IMR-90 (cell line): ENCODE results near the gene TIMP1. TPM values are rescaled to one million over a fixed set of nuclear protein-coding genes. Genes with fewer than 3 reads are reported as not detected.

Experiments used
- ATAC-seq: fragments of 200-7000 bp; cut with Tn5 transposase; 2 replicates; pipeline ENCODE4 v1.9.1; 2020; ENCODE audit warnings: low read depth, mild to moderate bottlenecking, moderate library complexity
- BruUV-seq: library from RNA; stranded (reverse); fragments of 400-500 nt; replicated peaks from 2 replicates; lab custom pipeline; 2021; lab: Mats Ljungman, UMichigan
- CTCF ChIA-PET: fragments of 300-600 bp; formaldehyde crosslinking; extraction: SDS; loops from one replicate; lab custom pipeline; 2021; ENCODE audit warnings: antibody characterized with exemption; lab: Yijun Ruan, JAX
- POLR2A ChIA-PET: fragments of 300-600 bp; sonication (Branson Sonifier 250); formaldehyde crosslinking; loops from one replicate; lab custom pipeline; 2022; ENCODE audit warnings: antibody characterized with exemption; ENCODE audit not compliant: unreplicated experiment; lab: Charles Lee
- DNase-seq: peaks from one replicate; pipeline ENCODE4 v3.0.0; 2013
- H2AFZ ChIP-seq: replicated peaks from 2 replicates; pipeline ENCODE3; 2013; ENCODE audit warnings: low read length, mild to moderate bottlenecking; ENCODE audit not compliant: poor library complexity
- H2AK5ac ChIP-seq: 2 replicates; pipeline ENCODE4 v1.6.1; 2013; ENCODE audit warnings: low read depth, low read length, inconsistent platforms
- H2AK9ac ChIP-seq: replicated peaks from 2 replicates; pipeline ENCODE3; 2013; ENCODE audit warnings: mild to moderate bottlenecking, low read depth, low read length, moderate library complexity; ENCODE audit not compliant: poor library complexity
- H2BK120ac ChIP-seq: 2 replicates; pipeline ENCODE4 v1.6.1; 2013; ENCODE audit warnings: low read depth, low read length, inconsistent platforms
- H2BK15ac ChIP-seq: 3 replicates; pipeline ENCODE4 v1.6.1; 2013; ENCODE audit warnings: low read depth, low read length, inconsistent platforms
- H2BK20ac ChIP-seq: 2 replicates; pipeline ENCODE4 v1.6.1; 2013; ENCODE audit warnings: low read depth, mild to moderate bottlenecking, inconsistent platforms, low read length, moderate library complexity
- H2BK5ac ChIP-seq: 2 replicates; pipeline ENCODE4 v1.6.1; 2013; ENCODE audit warnings: mild to moderate bottlenecking, low read depth, low read length, inconsistent platforms; ENCODE audit not compliant: poor library complexity, severe bottlenecking
- H3K14ac ChIP-seq: replicated peaks from 2 replicates; pipeline ENCODE4 v1.6.1; 2013; ENCODE audit warnings: low read depth, low read length, inconsistent platforms
- H3K18ac ChIP-seq: 2 replicates; pipeline ENCODE4 v1.6.1; 2013; ENCODE audit warnings: low read depth, low read length, control low read depth
- H3K23ac ChIP-seq: 2 replicates; pipeline ENCODE4 v1.6.1; 2013; ENCODE audit warnings: low read depth, low read length, inconsistent platforms
- H3K27ac ChIP-seq: 2 replicates; pipeline ENCODE4 v1.5.1; 2013; ENCODE audit warnings: mild to moderate bottlenecking, control low read depth, low read length; ENCODE audit not compliant: insufficient read depth
- H3K27me3 ChIP-seq: 2 replicates; pipeline ENCODE4 v1.6.1; 2013; ENCODE audit warnings: low read length; ENCODE audit not compliant: control insufficient read depth, insufficient read depth
- H3K36me3 ChIP-seq: 2 replicates; pipeline ENCODE4 v1.6.1; 2013; ENCODE audit warnings: low read length, mixed read lengths; ENCODE audit not compliant: control insufficient read depth, insufficient read depth
- H3K4ac ChIP-seq: 2 replicates; pipeline ENCODE4 v1.6.1; 2013; ENCODE audit warnings: low read depth, low read length, inconsistent platforms
- H3K4me1 ChIP-seq: 2 replicates; pipeline ENCODE4 v1.6.1; 2013; ENCODE audit warnings: low read length, mixed read lengths; ENCODE audit not compliant: control insufficient read depth, insufficient read depth
- H3K4me2 ChIP-seq: 2 replicates; pipeline ENCODE4 v1.6.1; 2013; ENCODE audit warnings: low read depth, mild to moderate bottlenecking, control low read depth, low read length, moderate library complexity
- H3K4me3 ChIP-seq: 2 replicates; pipeline ENCODE4 v1.5.1; 2013; ENCODE audit warnings: low read depth, mild to moderate bottlenecking, control low read depth, low read length, moderate library complexity; ENCODE audit not compliant: insufficient read depth
- H3K56ac ChIP-seq: 2 replicates; pipeline ENCODE4 v1.6.1; 2013; ENCODE audit warnings: low read length, inconsistent platforms; ENCODE audit not compliant: insufficient read depth; ENCODE audit errors: extremely low read depth
- H3K79me1 ChIP-seq, 2 experiments: 2 replicates each; pipeline ENCODE4 v1.6.1; 2013; ENCODE audit warnings: low read length in 2 of 2, inconsistent platforms in 1 of 2, low read depth in 1 of 2
- H3K9ac ChIP-seq: 2 replicates; pipeline ENCODE4 v1.6.1; 2013; ENCODE audit warnings: low read depth, low read length, control low read depth
- H3K9me1 ChIP-seq: 2 replicates; pipeline ENCODE4 v1.6.1; 2013; ENCODE audit warnings: low read length, inconsistent platforms; ENCODE audit not compliant: insufficient read depth
- H3K9me3 ChIP-seq: 2 replicates; pipeline ENCODE4 v1.6.1; 2013; ENCODE audit warnings: low read length; ENCODE audit not compliant: control insufficient read depth, insufficient read depth
- H4K20me1 ChIP-seq: 2 replicates; pipeline ENCODE4 v1.6.1; 2013; ENCODE audit warnings: low read length, inconsistent platforms; ENCODE audit not compliant: insufficient read depth
- H4K5ac ChIP-seq: 2 replicates; pipeline ENCODE4 v1.6.1; 2013; ENCODE audit warnings: mild to moderate bottlenecking, low read depth, low read length, control low read depth
- H4K8ac ChIP-seq, 2 experiments: 2 replicates each; pipeline ENCODE4 v1.6.1; 2013; ENCODE audit warnings: low read depth in 2 of 2, low read length in 2 of 2, control low read depth in 1 of 2, inconsistent platforms in 1 of 2
- H4K91ac ChIP-seq: 2 replicates; pipeline ENCODE4 v1.6.1; 2013; ENCODE audit warnings: low read depth, low read length, inconsistent platforms; ENCODE audit not compliant: insufficient read depth
- BHLHE40 ChIP-seq: fragments of 150-350 bp; IDR thresholded peaks from 2 replicates; pipeline ENCODE4 v1.6.1; 2016; ENCODE audit warnings: mild to moderate bottlenecking, low read depth, low read length
- CEBPB ChIP-seq: IDR thresholded peaks from 2 replicates; pipeline ENCODE4 v1.6.1; 2012; ENCODE audit warnings: low read depth, low read length, improper control_type of control experiment
- CHD1 ChIP-seq: IDR thresholded peaks from 2 replicates; pipeline ENCODE4 v1.6.1; 2012; ENCODE audit warnings: low read depth, low read length, improper control_type of control experiment
- FOS ChIP-seq: fragments of 150-350 bp; IDR thresholded peaks from 2 replicates; pipeline ENCODE4 v1.6.1; 2016; ENCODE audit warnings: low read depth, low read length
- MAFK ChIP-seq: IDR thresholded peaks from 2 replicates; pipeline ENCODE4 v1.6.1; 2012; ENCODE audit warnings: low read depth, low read length, improper control_type of control experiment
- MAZ ChIP-seq: IDR thresholded peaks from 2 replicates; pipeline ENCODE4 v1.6.1; 2012; ENCODE audit warnings: low read depth, mild to moderate bottlenecking, low read length, improper control_type of control experiment, moderate library complexity, borderline replicate concordance
- MXI1 ChIP-seq: IDR thresholded peaks from 2 replicates; pipeline ENCODE4 v1.6.1; 2012; ENCODE audit warnings: low read depth, mild to moderate bottlenecking, low read length, moderate library complexity, borderline replicate concordance
- NFE2L2 ChIP-seq: fragments of 150-350 bp; IDR thresholded peaks from 2 replicates; pipeline ENCODE4 v1.6.1; 2016; ENCODE audit warnings: low read depth, mild to moderate bottlenecking, low read length
- POLR2A ChIP-seq: IDR thresholded peaks from 2 replicates; pipeline ENCODE4 v1.6.1; 2012; ENCODE audit warnings: mild to moderate bottlenecking, low read depth, low read length
- RAD21 ChIP-seq: IDR thresholded peaks from 2 replicates; pipeline ENCODE4 v1.6.1; 2012; ENCODE audit warnings: low read length, improper control_type of control experiment
- RCOR1 ChIP-seq: IDR thresholded peaks from 2 replicates; pipeline ENCODE4 v1.6.1; 2012; ENCODE audit warnings: mild to moderate bottlenecking, low read length, improper control_type of control experiment; ENCODE audit not compliant: insufficient replicate concordance
- RFX5 ChIP-seq: IDR thresholded peaks from 2 replicates; pipeline ENCODE4 v1.8.0; 2012; ENCODE audit warnings: low read depth, mild to moderate bottlenecking, low read length, moderate library complexity
- SMC3 ChIP-seq: fragments of 150-350 bp; IDR thresholded peaks from 2 replicates; pipeline ENCODE4 v1.6.1; 2016; ENCODE audit warnings: low read depth, mild to moderate bottlenecking, antibody characterized with exemption, low read length, moderate library complexity
- WGBS, 2 experiments: methylation state at CpG; one replicate each; pipeline versions ENCODE4 v1.1.5 to v1.1.7; 2013; ENCODE audit warnings: missing lambda C conversion rate in 2 of 2; ENCODE audit not compliant: insufficient read length in 1 of 2; ENCODE audit errors: extremely low coverage in 2 of 2; 5-methylcytosine and 5-hydroxymethylcytosine counted together
- dilution Hi-C: fragments of 300-500 bp; cut with HindIII; formaldehyde crosslinking; loops from one replicate; pipeline ENCODE4 v1.14.3; 2018; ENCODE audit warnings: low sequenced_read_pairs; ENCODE audit not compliant: unreplicated experiment
- in situ Hi-C: fragments of 300-500 bp; cut with MboI; formaldehyde crosslinking; loops from 3 replicates; pipeline ENCODE4 v1.14.3; 2019; ENCODE audit warnings: low sequenced_read_pairs, inconsistent platforms, mixed read lengths
- intact Hi-C: fragments of 100-400 bp; cut with micrococcal nuclease; formaldehyde crosslinking; loops from 2 replicates; pipeline ENCODE4 v1.10.0; 2022
- polyA plus RNA-seq, 3 experiments: library from polyadenylated mRNA; depleted of rRNA; stranded (reverse); fragments of >200 nt; gene quantifications; 2 replicates each; pipeline ENCODE4 v1.2.3, GENCODE V29; 2012; ENCODE audit warnings: low replicate concordance in 1 of 3
- total RNA-seq: library from RNA; depleted of rRNA; stranded (reverse); fragments of >200 nt; gene quantifications from 2 replicates; pipeline ENCODE4 v1.2.3, GENCODE V29; 2012
- TF ChIP-seq, protein P1 (sequence below): fragments of 150-350 bp; IDR thresholded peaks from 2 replicates; pipeline ENCODE4 v1.6.1; 2017; ENCODE audit warnings: mild to moderate bottlenecking, antibody characterized with exemption, low read length, low read depth
- TF ChIP-seq, protein P2 (sequence below): fragments of 150-350 bp; IDR thresholded peaks from 2 replicates; pipeline ENCODE4 v1.6.1; 2016; ENCODE audit warnings: low read depth, mild to moderate bottlenecking, low read length, moderate library complexity, borderline replicate concordance
- TF ChIP-seq, protein P3 (sequence below): conservative IDR thresholded peaks from 2 replicates; pipeline ENCODE4 v1.5.1; 2012; ENCODE audit warnings: mild to moderate bottlenecking, low read depth, low read length, improper control_type of control experiment

TIMP1 gene
- total and polyA plus RNA-seq, 2 of the 4 experiments (the other 2 are of a cell fraction) = 512 to 3,078 TPM

DNA sequence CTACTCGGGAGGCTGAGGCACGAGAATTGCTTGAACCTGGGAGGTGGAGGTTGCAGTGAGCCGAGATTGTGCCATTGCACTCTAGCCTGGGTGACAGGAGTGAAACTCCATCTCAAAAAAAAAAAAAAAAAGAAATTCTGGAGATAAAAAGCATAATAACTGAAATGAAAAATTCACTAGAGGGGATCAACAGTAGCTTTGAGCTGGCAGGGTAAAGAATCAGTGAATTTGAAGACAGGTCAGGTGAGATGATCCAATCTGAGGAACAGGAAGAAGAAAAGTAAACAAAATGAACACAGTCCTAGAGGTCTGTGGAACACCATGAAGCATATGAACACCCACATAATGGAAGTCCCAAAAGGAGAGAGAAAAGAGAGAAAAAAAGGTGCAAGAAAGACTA, 15.0 kb downstream of the TIMP1 start:
- Histone ChIP-seq H4K20me1 (no peaks in the 10 kb centered on the region), H3K56ac (no peak overlapping the region), H3K4me1 (peaks cover 7% of the 10 kb centered on the region), H3K27me3 (no peaks in the 10 kb centered on the region), H3K18ac (no peak overlapping the region), H2BK15ac (no peak overlapping the region), H2BK120ac (no peak overlapping the region), H3K27ac (no peak overlapping the region), H3K36me3 (no peaks in the 10 kb centered on the region), H2BK5ac (no peak overlapping the region), H3K4ac (no peak overlapping the region), H3K9me1 (no peaks in the 10 kb centered on the region; the same call in 1 of the 2 replicates), H3K4me3 (no peak overlapping the region), H3K14ac (no peak overlapping the region), H3K23ac (no peak overlapping the region), H2AK9ac (no peak overlapping the region), H4K91ac (no peak overlapping the region), H3K4me2 (no peak overlapping the region), H3K9me3 (peaks cover 3% of the 10 kb centered on the region), H3K79me1 (no peaks in the 10 kb centered on the region), H2BK20ac (no peak overlapping the region), H2AK5ac (no peak overlapping the region), H3K9ac (no peak overlapping the region), H4K5ac (no peak overlapping the region), H2AFZ (no peak overlapping the region), H4K8ac (no peak overlapping the region)
- POLR2A ChIA-PET = no interaction called here
- ATAC-seq (no peak), DNase-seq (no peak)
- dilution Hi-C loops = no loop called here
- BruUV-seq = no TSS peak
- in situ Hi-C loops = no loop called here
- WGBS, 2 experiments = no CpG with 5 or more reads among the region's 3 CpGs
- intact Hi-C loops = no loop called here
- TF ChIP-seq MAFK (no peak), NFE2L2 (no peak), SMC3 (no peak), POLR2A (no peak), BHLHE40 (no peak), CEBPB (no peak), CHD1 (no peak), MAZ (no peak), RAD21 (no peak), FOS (no peak), MXI1 (no peak), RFX5 (no peak), RCOR1 (no peak)
- TF ChIP-seq, protein P1, sequence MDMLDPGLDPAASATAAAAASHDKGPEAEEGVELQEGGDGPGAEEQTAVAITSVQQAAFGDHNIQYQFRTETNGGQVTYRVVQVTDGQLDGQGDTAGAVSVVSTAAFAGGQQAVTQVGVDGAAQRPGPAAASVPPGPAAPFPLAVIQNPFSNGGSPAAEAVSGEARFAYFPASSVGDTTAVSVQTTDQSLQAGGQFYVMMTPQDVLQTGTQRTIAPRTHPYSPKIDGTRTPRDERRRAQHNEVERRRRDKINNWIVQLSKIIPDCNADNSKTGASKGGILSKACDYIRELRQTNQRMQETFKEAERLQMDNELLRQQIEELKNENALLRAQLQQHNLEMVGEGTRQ = no peak
- TF ChIP-seq, protein P2, sequence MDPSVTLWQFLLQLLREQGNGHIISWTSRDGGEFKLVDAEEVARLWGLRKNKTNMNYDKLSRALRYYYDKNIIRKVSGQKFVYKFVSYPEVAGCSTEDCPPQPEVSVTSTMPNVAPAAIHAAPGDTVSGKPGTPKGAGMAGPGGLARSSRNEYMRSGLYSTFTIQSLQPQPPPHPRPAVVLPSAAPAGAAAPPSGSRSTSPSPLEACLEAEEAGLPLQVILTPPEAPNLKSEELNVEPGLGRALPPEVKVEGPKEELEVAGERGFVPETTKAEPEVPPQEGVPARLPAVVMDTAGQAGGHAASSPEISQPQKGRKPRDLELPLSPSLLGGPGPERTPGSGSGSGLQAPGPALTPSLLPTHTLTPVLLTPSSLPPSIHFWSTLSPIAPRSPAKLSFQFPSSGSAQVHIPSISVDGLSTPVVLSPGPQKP = no peak
- TF ChIP-seq, protein P3, sequence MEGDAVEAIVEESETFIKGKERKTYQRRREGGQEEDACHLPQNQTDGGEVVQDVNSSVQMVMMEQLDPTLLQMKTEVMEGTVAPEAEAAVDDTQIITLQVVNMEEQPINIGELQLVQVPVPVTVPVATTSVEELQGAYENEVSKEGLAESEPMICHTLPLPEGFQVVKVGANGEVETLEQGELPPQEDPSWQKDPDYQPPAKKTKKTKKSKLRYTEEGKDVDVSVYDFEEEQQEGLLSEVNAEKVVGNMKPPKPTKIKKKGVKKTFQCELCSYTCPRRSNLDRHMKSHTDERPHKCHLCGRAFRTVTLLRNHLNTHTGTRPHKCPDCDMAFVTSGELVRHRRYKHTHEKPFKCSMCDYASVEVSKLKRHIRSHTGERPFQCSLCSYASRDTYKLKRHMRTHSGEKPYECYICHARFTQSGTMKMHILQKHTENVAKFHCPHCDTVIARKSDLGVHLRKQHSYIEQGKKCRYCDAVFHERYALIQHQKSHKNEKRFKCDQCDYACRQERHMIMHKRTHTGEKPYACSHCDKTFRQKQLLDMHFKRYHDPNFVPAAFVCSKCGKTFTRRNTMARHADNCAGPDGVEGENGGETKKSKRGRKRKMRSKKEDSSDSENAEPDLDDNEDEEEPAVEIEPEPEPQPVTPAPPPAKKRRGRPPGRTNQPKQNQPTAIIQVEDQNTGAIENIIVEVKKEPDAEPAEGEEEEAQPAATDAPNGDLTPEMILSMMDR = no peak
- CTCF ChIA-PET = no interaction called here
